Endothelial cell of umbilical vein (primary cell): ENCODE data around the gene DAGLB. TPM values are rescaled to one million over a fixed set of nuclear protein-coding genes. Genes with fewer than 3 reads are reported as not detected.
"Not testable (repeated sequence)": the region's sequence is repeated elsewhere in the genome, so short reads cannot be mapped to it uniquely, and the experiment has no call there.

ENCODE experiments used
- BruUV-seq: library from RNA; stranded (reverse); fragments of 400-500 nt; replicated peaks from 2 replicates; lab custom pipeline; 2021; lab: Mats Ljungman, UMichigan
- CTCF ChIA-PET: fragments of 300-600, 350-600 bp; sonication (Branson Sonifier 250); formaldehyde crosslinking; loops from one replicate; lab custom pipeline; 2021; ENCODE audit warnings: antibody characterized with exemption, inconsistent platforms; lab: Charles Lee
- POLR2A ChIA-PET: fragments of 300-600, 350-600 bp; sonication (Branson Sonifier 250); formaldehyde crosslinking; loops from one replicate; lab custom pipeline; 2021; ENCODE audit warnings: antibody characterized with exemption, inconsistent platforms; lab: Charles Lee
- DNase-seq: peaks from one replicate; pipeline ENCODE4 v3.0.0-alpha.2; 2011; ENCODE audit warnings: low read depth, low spot score
- FAIRE-seq: peaks from 2 replicates; lab custom pipeline; 2011; peaks lifted over from hg19 to GRCh38; lab: Jason Lieb, UNC
- H2AFZ ChIP-seq: 2 replicates; pipeline ENCODE4 v1.6.0; 2012; ENCODE audit warnings: low read depth, low read length, control low read depth, inconsistent platforms
- H3K27ac ChIP-seq: 2 replicates; pipeline ENCODE4 v1.5.1; 2011; ENCODE audit warnings: low read depth, mild to moderate bottlenecking, control low read depth, low read length, moderate library complexity; ENCODE audit not compliant: insufficient read depth
- H3K27me3 ChIP-seq, 2 experiments: 2 replicates each; pipeline versions ENCODE4 v1.6.0 to v1.6.1; 2011; ENCODE audit warnings: low read length in 2 of 2, mixed read lengths in 1 of 2; ENCODE audit not compliant: control insufficient read depth in 2 of 2, insufficient read depth in 2 of 2
- H3K36me3 ChIP-seq, 2 experiments: 2 replicates in 1 of 2; 3 replicates in 1 of 2; pipeline ENCODE4 v1.5.1; 2011; ENCODE audit warnings: low read length in 2 of 2, mild to moderate bottlenecking in 1 of 2, moderate library complexity in 1 of 2; ENCODE audit not compliant: control insufficient read depth in 2 of 2, insufficient read depth in 2 of 2; ENCODE audit errors: extremely low read depth in 1 of 2
- H3K4me1 ChIP-seq: 3 replicates; pipeline ENCODE4 v1.5.1; 2011; ENCODE audit warnings: mild to moderate bottlenecking, low read length; ENCODE audit not compliant: control insufficient read depth, insufficient read depth; ENCODE audit errors: extremely low read depth
- H3K4me2 ChIP-seq: 2 replicates; pipeline ENCODE4 v1.6.1; 2011; ENCODE audit warnings: low read length, control low read depth, mixed read lengths; ENCODE audit not compliant: insufficient read depth
- H3K4me3 ChIP-seq, 3 experiments: fragments of 200-600 bp in 1 of 3; sonication (generic), shearing (Covaris generic) in 1 of 3; replicated peaks in 1 of 3; 2 replicates each; pipeline ENCODE4 v1.5.1; 2011 to 2016; ENCODE audit warnings: control low read depth in 3 of 3, low read length in 3 of 3, mild to moderate bottlenecking in 2 of 3, inconsistent platforms in 1 of 3, low read depth in 1 of 3, moderate library complexity in 1 of 3; ENCODE audit not compliant: insufficient read depth in 1 of 3
- H3K79me2 ChIP-seq: 2 replicates; pipeline ENCODE4 v1.6.0; 2012; ENCODE audit warnings: low read length, inconsistent platforms; ENCODE audit not compliant: control insufficient read depth, insufficient read depth
- H3K9ac ChIP-seq: replicated peaks from 2 replicates; pipeline ENCODE3; 2011; ENCODE audit warnings: low read length, control low read depth; ENCODE audit not compliant: insufficient read depth; ENCODE audit errors: extremely low read depth
- H3K9me1 ChIP-seq: replicated peaks from 3 replicates; pipeline ENCODE4 v1.6.0; 2011; ENCODE audit warnings: mild to moderate bottlenecking, low read length; ENCODE audit not compliant: control insufficient read depth, insufficient read depth; ENCODE audit errors: extremely low read depth
- H3K9me3 ChIP-seq: replicated peaks from 2 replicates; pipeline ENCODE4 v1.5.1; 2012; ENCODE audit warnings: low read length, inconsistent platforms; ENCODE audit not compliant: control insufficient read depth, insufficient read depth
- H4K20me1 ChIP-seq: replicated peaks from 2 replicates; pipeline ENCODE3; 2011; ENCODE audit warnings: mild to moderate bottlenecking, low read length; ENCODE audit not compliant: control insufficient read depth, insufficient read depth; ENCODE audit errors: extremely low read depth
- CTCF ChIP-seq, 2 donors: IDR thresholded peaks; 1 replicate in 1 of 2; 2 replicates in 1 of 2; pipeline ENCODE4 v1.5.1; 2011; ENCODE audit warnings: low read length in 2 of 2, mild to moderate bottlenecking in 2 of 2, moderate library complexity in 2 of 2, control low read depth in 1 of 2, inconsistent platforms in 1 of 2, low read depth in 1 of 2; ENCODE audit not compliant: insufficient read depth in 1 of 2; ENCODE audit errors: extremely low read depth in 1 of 2
- EZH2 ChIP-seq: IDR thresholded peaks from 2 replicates; pipeline ENCODE4 v1.6.1; 2012; ENCODE audit warnings: borderline replicate concordance, low read depth, mild to moderate bottlenecking, moderate library complexity, low read length, inconsistent platforms; ENCODE audit not compliant: severe bottlenecking
- FOS ChIP-seq: IDR thresholded peaks from 2 replicates; pipeline ENCODE4 v1.6.1; 2011; ENCODE audit warnings: mild to moderate bottlenecking, low read length, moderate library complexity, borderline replicate concordance; ENCODE audit not compliant: insufficient read depth
- JUN ChIP-seq: IDR thresholded peaks from 2 replicates; pipeline ENCODE4 v1.6.1; 2011; ENCODE audit warnings: borderline replicate concordance, low read depth; ENCODE audit not compliant: insufficient read length, insufficient read depth
- MAX ChIP-seq: IDR thresholded peaks from 2 replicates; pipeline ENCODE4 v1.6.1; 2011; ENCODE audit not compliant: insufficient read depth, insufficient read length
- POLR2AphosphoS5 ChIP-seq: IDR thresholded peaks from 2 replicates; pipeline ENCODE4 v1.6.1; 2012; ENCODE audit warnings: low read depth, mild to moderate bottlenecking, control low read depth, low read length, moderate library complexity; ENCODE audit not compliant: insufficient read depth
- dilution Hi-C: fragments of 300-500 bp; cut with MboI; formaldehyde crosslinking; loops from one replicate; pipeline ENCODE4 v1.15.0; 2019; ENCODE audit warnings: low sequenced_read_pairs; ENCODE audit not compliant: extremely low pct_ligation_motif_present
- intact Hi-C: fragments of 100-400 bp; cut with micrococcal nuclease; formaldehyde crosslinking; loops from one replicate; pipeline ENCODE4 v1.10.0; 2022
- polyA plus RNA-seq, 4 experiments: library from polyadenylated mRNA; depleted of rRNA in 3 of 4; stranded (reverse) in 3 of 4; unstranded in 1 of 4; fragments of >200 nt; gene quantifications; 2 replicates each; pipeline versions ENCODE4 v1.2.1 to v1.2.3, GENCODE V29; 2011 to 2012; ENCODE audit warnings: missing spikeins in 1 of 4
- total RNA-seq: library from RNA; stranded (reverse); gene quantifications from 2 replicates; pipeline ENCODE4 v1.2.3, GENCODE V29; 2021

DAGLB gene
- total and polyA plus RNA-seq, 2 donors (not counting 3 experiments of a cell fraction or from before 2014, with no cell fraction given): 28.2 to 48.2 TPM

- H3K79me2 ChIP-seq: peaks cover 22% of the 10 kb centered on the region
- POLR2A ChIA-PET, H3K27me3 ChIP-seq, H3K4me3 ChIP-seq, DNase-seq, H3K4me1 ChIP-seq, H3K9ac ChIP-seq, dilution Hi-C loops, H3K9me1 ChIP-seq, H3K36me3 ChIP-seq, H2AFZ ChIP-seq, FAIRE-seq, H3K9me3 ChIP-seq, H4K20me1 ChIP-seq, intact Hi-C loops, CTCF ChIA-PET, H3K4me2 ChIP-seq, H3K27ac ChIP-seq, BruUV-seq: not testable (repeated sequence)
Measured at GRCh38 chr7:6449884-6450283, 2.1 kb upstream of the DAGLB start.

- Histone ChIP-seq H3K27ac (no peak overlapping the region), H3K27me3 (no peaks in the 10 kb centered on the region), H2AFZ (no peak overlapping the region), H3K9ac (no peak overlapping the region), H3K9me1 (no peaks in the 10 kb centered on the region), H4K20me1 (no peaks in the 10 kb centered on the region), H3K79me2 (peaks cover 25% of the 10 kb centered on the region), H3K36me3 (peaks cover 2 to 6% of the 10 kb centered on the region in 2 experiments), H3K4me2 (no peak overlapping the region), H3K4me3 (no peak overlapping the region), H3K4me1 (peaks cover 2% of the 10 kb centered on the region), H3K9me3 (no peaks in the 10 kb centered on the region)
- no peak for TF ChIP-seq POLR2AphosphoS5
- no peak for TF ChIP-seq CTCF (IDR thresholded peaks at IDR 0.05; ENCODE audit: extremely low read depth in 1 of 2, insufficient read depth in 1 of 2, low read depth in 1 of 2, low read length in 2 of 2)
- TF ChIP-seq FOS: no peak
- TF ChIP-seq JUN: no peak
- TF ChIP-seq EZH2: no peak
- no peak for TF ChIP-seq MAX
- DNase-seq (no peak), FAIRE-seq (peak; percentile 31)
- POLR2A ChIA-PET: interaction anchor here (0.8 kb wide), 1 partner anchor 34 kb away, joined by 4 read pairs; no protein-coding TSS in a partner anchor
- BruUV-seq: no TSS peak
- CTCF ChIA-PET: no interaction called here
- intact Hi-C loops (no loop called here), dilution Hi-C loops (no loop called here)
Measured at GRCh38 chr7:6448943-6449543, 1.3 kb upstream of the DAGLB start.
